Neural progenitor cell (in vitro differentiated cells): ENCODE results near the gene ZSCAN30. TPM values are rescaled to one million over a fixed set of nuclear protein-coding genes. Genes with fewer than 3 reads are reported as not detected.

ENCODE experiments used
- DNase-seq: peaks from one replicate; pipeline ENCODE4 v3.0.0-alpha.2; 2016; ENCODE audit warnings: low spot score
- H2AFZ ChIP-seq: fragments of 200-600 bp; sonication (generic); replicated peaks from 2 replicates; pipeline ENCODE4 v1.6.1; 2016; ENCODE audit warnings: antibody characterized with exemption
- H3F3A ChIP-seq: fragments of 200-600 bp; sonication (generic); 2 replicates; pipeline ENCODE4 v1.6.1; 2016; ENCODE audit warnings: antibody characterized with exemption, low read depth
- H3K27ac ChIP-seq: fragments of 200-600 bp; sonication (generic); 2 replicates; pipeline ENCODE4 v1.5.1; 2016; ENCODE audit warnings: mild to moderate bottlenecking
- H3K27me3 ChIP-seq: fragments of 200-600 bp; sonication (generic); 2 replicates; pipeline ENCODE4 v1.6.1; 2016; ENCODE audit warnings: mild to moderate bottlenecking, moderate library complexity
- H3K36me3 ChIP-seq: fragments of 200-600 bp; sonication (generic); 2 replicates; pipeline ENCODE4 v1.5.1; 2016
- H3K4me1 ChIP-seq: fragments of 200-600 bp; sonication (generic); 2 replicates; pipeline ENCODE4 v1.6.1; 2016; ENCODE audit warnings: mixed run types
- H3K4me2 ChIP-seq: fragments of 200-600 bp; sonication (generic); 2 replicates; pipeline ENCODE4 v1.6.1; 2016
- H3K4me3 ChIP-seq: fragments of 200-600 bp; sonication (generic); 2 replicates; pipeline ENCODE4 v1.5.1; 2016
- H3K79me2 ChIP-seq: fragments of 200-600 bp; sonication (generic); 2 replicates; pipeline ENCODE4 v1.6.1; 2016; ENCODE audit warnings: low read depth
- H3K9ac ChIP-seq: fragments of 200-600 bp; sonication (generic); 2 replicates; pipeline ENCODE4 v1.6.1; 2016
- H3K9me3 ChIP-seq: fragments of 200-600 bp; sonication (generic); 2 replicates; pipeline ENCODE4 v1.5.1; 2016; ENCODE audit warnings: low read depth
- H4K20me1 ChIP-seq: fragments of 200-600 bp; sonication (generic); 2 replicates; pipeline ENCODE4 v1.6.1; 2016; ENCODE audit warnings: low read depth
- H3K27ac Mint-ChIP-seq: 3 replicates; pipeline ENCODE4 v1.8.0; 2021; ENCODE audit warnings: mixed read lengths
- H3K27me3 Mint-ChIP-seq: 2 replicates; pipeline ENCODE4 v1.8.0; 2022; ENCODE audit warnings: low read depth, mild to moderate bottlenecking, inconsistent platforms, moderate library complexity, mixed read lengths; ENCODE audit not compliant: insufficient read depth
- H3K36me3 Mint-ChIP-seq: 3 replicates; pipeline ENCODE4 v1.8.0; 2021; ENCODE audit warnings: mixed read lengths
- H3K4me1 Mint-ChIP-seq: 3 replicates; pipeline ENCODE4 v1.8.0; 2021; ENCODE audit warnings: mixed read lengths
- H3K4me3 Mint-ChIP-seq: 3 replicates; pipeline ENCODE4 v1.8.0; 2021; ENCODE audit warnings: mild to moderate bottlenecking, moderate library complexity, mixed read lengths
- H3K9me3 Mint-ChIP-seq: 3 replicates; pipeline ENCODE4 v1.8.0; 2020; ENCODE audit warnings: mixed read lengths
- EZH2 ChIP-seq: fragments of 200-600 bp; sonication (generic); IDR thresholded peaks from 2 replicates; pipeline ENCODE4 v1.6.1; 2017; ENCODE audit warnings: antibody characterized with exemption, mild to moderate bottlenecking, moderate library complexity
- EZH2phosphoT487 ChIP-seq: fragments of 200-600 bp; sonication (generic); IDR thresholded peaks from 2 replicates; pipeline ENCODE4 v1.6.1; 2017; ENCODE audit warnings: antibody characterized with exemption
- total RNA-seq: library from RNA; depleted of rRNA; stranded (reverse); fragments of >200 nt; gene quantifications from 2 replicates; pipeline ENCODE4 v1.2.3, GENCODE V29; 2015; ENCODE audit warnings: low replicate concordance
- TF ChIP-seq, protein P1 (sequence below): fragments of 200-600 bp; sonication (generic); IDR thresholded peaks from 2 replicates; pipeline ENCODE4 v1.5.1; 2017; ENCODE audit warnings: antibody characterized with exemption, mild to moderate bottlenecking

ZSCAN30 gene
- total RNA-seq, 1 donor from 2014 or later = 21.7 TPM

DNA sequence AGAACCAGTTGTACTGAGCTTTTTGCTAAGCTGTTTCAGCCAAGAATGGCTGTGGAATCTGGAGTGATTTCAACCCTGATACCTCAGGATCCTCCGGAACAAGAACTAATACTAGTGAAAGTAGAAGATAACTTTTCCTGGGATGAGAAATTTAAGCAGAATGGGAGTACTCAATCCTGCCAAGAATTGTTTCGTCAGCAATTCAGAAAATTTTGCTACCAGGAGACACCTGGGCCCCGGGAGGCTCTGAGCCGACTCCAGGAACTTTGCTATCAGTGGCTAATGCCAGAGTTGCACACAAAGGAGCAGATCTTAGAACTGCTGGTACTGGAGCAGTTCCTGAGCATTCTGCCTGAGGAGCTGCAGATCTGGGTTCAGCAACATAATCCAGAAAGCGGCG lies 47.6 kb downstream of the ZSCAN30 start:
- no peak overlapping the region for H3K27ac ChIP-seq
- H3K9me3 ChIP-seq = no peaks in the 10 kb centered on the region
- TF ChIP-seq EZH2phosphoT487 (no peak), EZH2 (no peak)
- TF ChIP-seq, protein P1, sequence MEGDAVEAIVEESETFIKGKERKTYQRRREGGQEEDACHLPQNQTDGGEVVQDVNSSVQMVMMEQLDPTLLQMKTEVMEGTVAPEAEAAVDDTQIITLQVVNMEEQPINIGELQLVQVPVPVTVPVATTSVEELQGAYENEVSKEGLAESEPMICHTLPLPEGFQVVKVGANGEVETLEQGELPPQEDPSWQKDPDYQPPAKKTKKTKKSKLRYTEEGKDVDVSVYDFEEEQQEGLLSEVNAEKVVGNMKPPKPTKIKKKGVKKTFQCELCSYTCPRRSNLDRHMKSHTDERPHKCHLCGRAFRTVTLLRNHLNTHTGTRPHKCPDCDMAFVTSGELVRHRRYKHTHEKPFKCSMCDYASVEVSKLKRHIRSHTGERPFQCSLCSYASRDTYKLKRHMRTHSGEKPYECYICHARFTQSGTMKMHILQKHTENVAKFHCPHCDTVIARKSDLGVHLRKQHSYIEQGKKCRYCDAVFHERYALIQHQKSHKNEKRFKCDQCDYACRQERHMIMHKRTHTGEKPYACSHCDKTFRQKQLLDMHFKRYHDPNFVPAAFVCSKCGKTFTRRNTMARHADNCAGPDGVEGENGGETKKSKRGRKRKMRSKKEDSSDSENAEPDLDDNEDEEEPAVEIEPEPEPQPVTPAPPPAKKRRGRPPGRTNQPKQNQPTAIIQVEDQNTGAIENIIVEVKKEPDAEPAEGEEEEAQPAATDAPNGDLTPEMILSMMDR = no peak
- H3K4me3 ChIP-seq = peak overlapping the region; percentile 75
- H4K20me1 ChIP-seq = no peaks in the 10 kb centered on the region
- H3F3A ChIP-seq = peaks cover 30% of the 10 kb centered on the region
- H3K9ac ChIP-seq = peak overlapping the region; percentile 91
- Mint-ChIP-seq H3K36me3 (peaks cover 55% of the 10 kb centered on the region), H3K27me3 (peaks cover 2% of the 10 kb centered on the region), H3K9me3 (peaks cover 15% of the 10 kb centered on the region), H3K4me3 (peak overlapping the region; percentile 96), H3K27ac (no peak overlapping the region), H3K4me1 (peaks cover 8% of the 10 kb centered on the region)
- H3K36me3 ChIP-seq = peaks cover 35% of the 10 kb centered on the region
- no peak overlapping the region for H2AFZ ChIP-seq
- peaks cover 38% of the 10 kb centered on the region for H3K79me2 ChIP-seq
- peaks cover 17% of the 10 kb centered on the region for H3K4me1 ChIP-seq
- H3K4me2 ChIP-seq = peak overlapping the region; percentile 88
- H3K27me3 ChIP-seq = no peaks in the 10 kb centered on the region
- DNase-seq = no peak

DNA sequence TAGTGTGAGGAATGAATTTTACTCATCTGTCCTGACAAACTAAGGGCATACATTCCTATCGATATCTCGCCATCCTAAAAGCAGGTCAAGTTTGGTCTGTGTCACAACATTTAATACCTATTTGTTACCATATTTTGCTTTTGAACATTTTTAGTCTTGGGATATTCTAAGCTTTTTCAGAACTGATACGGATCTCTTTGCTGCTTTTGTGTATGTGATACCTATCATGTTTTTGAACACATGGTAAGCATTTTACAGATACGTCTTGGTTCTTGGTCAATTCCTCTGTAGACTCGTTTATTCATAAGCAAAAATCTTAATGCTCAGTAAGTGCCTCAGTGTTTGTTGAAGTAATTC lies 48.6 kb downstream of the ZSCAN30 start:
- Mint-ChIP-seq H3K36me3 (peaks cover 45% of the 10 kb centered on the region), H3K4me1 (peaks cover 8% of the 10 kb centered on the region), H3K4me3 (peak overlapping the region; percentile 96), H3K9me3 (peaks cover 15% of the 10 kb centered on the region), H3K27me3 (peaks cover 2% of the 10 kb centered on the region), H3K27ac (peak overlapping the region; percentile 100)
- peak overlapping the region; percentile 91 for H3K9ac ChIP-seq
- H3K4me2 ChIP-seq = peak overlapping the region; percentile 88
- peaks cover 29% of the 10 kb centered on the region for H3K36me3 ChIP-seq
- H3K79me2 ChIP-seq = peaks cover 38% of the 10 kb centered on the region
- H2AFZ ChIP-seq = peak overlapping the region; percentile 74
- H3K27me3 ChIP-seq = no peaks in the 10 kb centered on the region
- H3K4me3 ChIP-seq = peak overlapping the region; percentile 75
- no peaks in the 10 kb centered on the region for H3K9me3 ChIP-seq
- TF ChIP-seq, protein P1 = no peak
- TF ChIP-seq EZH2phosphoT487 = no peak
- no peak for TF ChIP-seq EZH2
- H3K27ac ChIP-seq = peak overlapping the region; percentile 96
- no peaks in the 10 kb centered on the region for H4K20me1 ChIP-seq
- peaks cover 30% of the 10 kb centered on the region for H3F3A ChIP-seq
- no peak for DNase-seq
- H3K4me1 ChIP-seq = peaks cover 17% of the 10 kb centered on the region

DNA sequence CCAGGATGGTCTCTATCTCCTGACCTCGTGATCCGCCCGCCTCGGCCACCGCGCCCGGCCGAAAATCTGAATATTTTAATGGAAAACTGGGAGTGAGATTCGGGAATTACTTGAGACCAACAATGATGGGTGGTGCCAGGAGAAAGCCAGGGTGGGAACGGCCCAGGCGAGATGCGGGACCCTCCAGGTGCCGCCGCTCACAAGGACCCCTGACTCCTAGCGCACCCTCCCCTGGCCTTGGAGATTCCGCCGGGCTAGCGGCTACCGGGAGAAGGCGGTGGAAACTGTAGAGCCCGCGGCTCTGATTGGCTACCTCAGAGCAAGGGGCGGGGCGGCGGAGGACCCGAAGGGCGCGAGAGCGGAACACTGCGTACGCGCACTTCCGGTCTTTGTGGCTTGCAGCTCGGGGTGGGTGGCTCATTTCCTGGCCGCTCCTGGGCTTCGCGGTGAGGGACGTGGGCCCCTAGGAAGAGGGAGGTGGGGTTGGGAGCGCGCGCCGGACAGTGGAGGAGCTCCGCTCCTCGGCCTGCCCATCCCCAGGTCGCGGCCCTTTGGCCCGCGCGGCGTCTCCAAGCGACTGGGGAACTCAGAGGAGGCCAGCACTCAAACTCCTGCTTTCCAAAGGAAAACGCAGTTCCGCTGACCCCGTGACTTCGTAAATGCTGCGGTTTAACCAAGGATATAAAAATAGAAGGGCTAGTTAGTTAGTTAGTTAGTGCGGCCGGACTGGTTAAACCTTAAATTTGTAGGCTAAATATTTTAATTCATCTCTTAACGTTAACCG lies 49.2 kb downstream of the ZSCAN30 start, which contains the start of gene ZNF397:
ZNF397 (plus strand) TSS at position 371 of the 784 bp plus-strand sequence. CDS start 1,437 bp downstream, outside the sequence.
- H3K4me1 ChIP-seq = peaks cover 17% of the 10 kb centered on the region
- peak within 1 kb of the TSS; percentile 100 for H3K27ac Mint-ChIP-seq
- H3K79me2 ChIP-seq = peaks cover 38% of the 10 kb centered on the region
- H2AFZ ChIP-seq = peak within 1 kb of the TSS; percentile 96
- peak within 1 kb of the TSS; percentile 96 for H3K4me3 Mint-ChIP-seq
- H3K4me2 ChIP-seq = peak within 1 kb of the TSS; percentile 88
- no peaks in the 10 kb centered on the region for H3K9me3 ChIP-seq
- H3K9ac ChIP-seq = peak within 1 kb of the TSS; percentile 91
- peaks cover 8% of the 10 kb centered on the region for H3K4me1 Mint-ChIP-seq
- H3F3A ChIP-seq = peaks cover 25% of the 10 kb centered on the region
- H3K27me3 Mint-ChIP-seq = peaks cover 2% of the 10 kb centered on the region
- H3K27ac ChIP-seq = peak within 1 kb of the TSS; percentile 96
- peaks cover 25% of the 10 kb centered on the region for H3K36me3 ChIP-seq
- DNase-seq = peak; percentile 99
- H4K20me1 ChIP-seq = no peaks in the 10 kb centered on the region
- TF ChIP-seq EZH2phosphoT487 = no peak
- no peak for TF ChIP-seq EZH2
- TF ChIP-seq, protein P1 = no peak
- H3K36me3 Mint-ChIP-seq = peaks cover 39% of the 10 kb centered on the region
- H3K27me3 ChIP-seq = no peaks in the 10 kb centered on the region
- H3K9me3 Mint-ChIP-seq = peaks cover 15% of the 10 kb centered on the region
- peak within 1 kb of the TSS; percentile 75 for H3K4me3 ChIP-seq
